NCI-H2029 treated with DMSO at 0.1 percent for 48 hours (cell line): Measurements from ENCODE around the gene TCF21.
"Not testable (repeated sequence)": the region's sequence is repeated elsewhere in the genome, so short reads cannot be mapped to it uniquely, and the experiment has no call there.

ENCODE experiments used
- DNase-seq: peaks from one replicate; lab custom pipeline; 2025; lab: John Stamatoyannopoulos, UW

Gene TCF21

DNA sequence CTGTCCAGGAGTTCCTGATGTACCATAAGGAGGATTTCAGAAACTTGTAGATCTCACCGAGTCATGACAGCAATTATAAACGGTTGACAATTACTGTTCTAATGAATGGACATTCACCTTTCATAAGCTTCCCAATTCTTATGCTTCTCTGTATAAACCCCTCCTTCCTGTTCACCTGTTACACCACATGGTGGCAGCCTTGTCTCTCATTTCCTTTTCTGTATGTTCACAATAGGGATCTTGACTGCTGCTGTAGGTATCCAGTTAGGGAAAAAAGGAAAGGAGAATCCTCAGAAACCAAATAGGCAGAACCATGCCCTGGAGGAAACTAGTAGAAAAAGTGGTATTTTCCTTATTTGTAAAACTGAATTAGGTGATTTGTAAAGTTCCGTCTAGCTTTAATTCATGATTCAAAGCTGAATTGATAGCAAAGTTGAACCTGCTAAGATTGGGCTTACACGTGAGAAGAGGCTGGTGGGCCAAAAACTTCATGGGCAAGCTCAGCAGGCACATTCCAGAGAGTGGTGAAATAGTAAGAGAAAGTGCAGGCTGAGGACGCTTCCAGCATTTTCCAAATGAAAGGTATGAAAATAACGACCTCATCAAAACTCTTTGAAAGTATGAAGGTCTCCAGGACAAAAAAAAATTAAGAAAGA, 35.2 kb downstream of the TCF21 start:
- DNase-seq = peak; percentile 60

DNA sequence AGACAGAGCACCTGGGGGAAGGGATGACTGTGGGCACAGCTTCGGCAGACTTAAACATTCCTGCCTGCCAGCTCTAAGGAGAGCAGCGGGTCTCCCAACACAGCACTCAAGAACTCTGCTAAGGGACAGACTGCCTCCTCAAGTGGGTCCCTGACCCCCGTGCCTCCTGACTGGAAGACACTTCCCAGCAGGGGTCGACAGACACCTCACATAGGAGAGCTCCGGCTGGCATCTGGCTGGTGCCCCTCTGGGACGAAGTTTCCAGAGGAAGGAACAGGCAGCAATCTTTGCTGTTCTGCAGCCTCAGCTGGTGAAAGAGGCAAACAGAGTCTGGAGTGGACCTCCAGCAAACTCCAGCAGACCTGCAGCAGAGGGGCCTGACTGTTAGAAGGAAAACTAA, 42.3 kb downstream of the TCF21 start:
- not testable (repeated sequence) for DNase-seq

DNA sequence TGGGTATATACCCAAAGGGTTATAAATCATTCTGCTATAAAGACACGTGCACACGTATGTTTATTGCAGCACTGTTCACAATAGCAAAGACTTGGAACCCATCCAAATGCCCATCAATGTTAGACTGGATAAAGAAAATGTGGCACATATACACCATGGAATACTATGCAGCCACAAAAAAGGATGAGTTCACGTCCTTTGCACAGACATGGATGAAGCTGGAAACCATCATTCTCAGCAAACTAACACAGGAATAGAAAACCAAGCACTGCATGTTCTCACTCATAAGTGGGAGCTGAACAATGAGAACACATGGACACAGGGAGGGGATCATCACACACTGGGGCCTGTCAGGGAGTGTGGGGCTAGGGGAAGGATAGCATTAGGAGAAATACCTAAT, 47.4 kb downstream of the TCF21 start:
- DNase-seq = not testable (repeated sequence)

DNA sequence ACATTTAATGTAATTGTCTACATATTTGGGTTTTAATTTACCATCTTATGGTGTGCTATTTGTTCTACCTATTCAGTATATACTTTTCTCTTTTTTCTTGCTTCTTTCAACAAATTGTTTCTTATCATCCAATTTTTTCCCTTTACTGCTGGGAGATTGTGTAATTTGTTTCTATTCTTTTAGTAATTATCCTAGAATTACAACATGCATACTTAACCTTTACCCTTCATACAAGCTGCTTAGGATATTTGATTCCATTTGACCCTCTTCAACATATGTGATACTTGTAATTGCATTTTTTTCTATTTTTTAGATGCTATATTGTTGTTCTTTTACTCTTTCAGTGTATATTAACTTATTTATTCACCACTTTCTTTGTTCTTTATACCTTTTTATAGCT, 49.0 kb downstream of the TCF21 start:
- no peak for DNase-seq

- no peak for DNase-seq
Measured at GRCh38 chr6:133938533-133938932, 49.6 kb downstream of the TCF21 start.

DNA sequence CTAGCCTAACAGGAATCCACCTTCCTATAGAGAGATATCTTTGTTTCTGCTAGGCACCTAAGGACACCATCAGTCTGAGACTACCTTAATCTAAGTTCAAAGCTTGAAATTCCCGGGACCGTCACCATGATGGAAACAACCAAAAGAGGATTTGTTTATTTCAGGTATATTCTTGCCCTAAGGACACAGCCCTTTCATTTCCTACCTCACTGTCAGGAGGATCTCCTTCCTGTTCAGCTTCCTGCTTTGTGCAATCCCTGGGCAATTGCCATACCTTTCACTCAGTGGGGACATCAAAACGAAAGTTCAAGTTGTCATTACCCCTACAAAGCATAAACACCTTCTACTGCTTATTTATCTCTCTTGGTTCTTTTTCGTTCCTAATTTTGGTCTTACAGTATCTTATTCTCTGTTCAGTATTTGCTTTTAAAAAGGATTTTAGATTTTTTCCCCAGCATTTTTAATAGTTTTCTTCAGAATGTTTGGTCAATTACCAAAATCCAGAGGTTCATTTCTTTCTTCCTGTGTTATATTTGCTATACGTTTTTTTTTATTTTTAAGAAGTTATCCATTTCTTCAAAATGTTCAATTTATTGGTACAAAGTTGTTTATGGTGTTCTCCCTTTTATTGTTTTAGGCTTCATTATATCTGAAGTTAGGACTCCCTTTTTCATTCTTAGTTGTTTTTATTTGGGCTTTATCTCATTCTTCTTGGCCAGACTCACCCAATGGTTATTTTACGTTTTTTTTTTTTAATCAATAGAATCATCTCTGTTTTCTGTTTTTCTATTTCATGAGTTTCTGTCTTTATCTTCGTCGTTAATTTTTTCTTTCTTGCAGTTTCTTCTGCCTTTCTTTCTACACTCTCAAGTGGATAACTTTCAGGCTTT, 51.1 kb downstream of the TCF21 start:
- DNase-seq = no peak
